Measurements from ENCODE around the gene SUCNR1.
"Not testable (repeated sequence)": the region's sequence is repeated elsewhere in the genome, so short reads cannot be mapped to it uniquely, and the experiment has no call there.

Gene SUCNR1

GRCh38 chr3:151873398-151873797, at the start of gene SUCNR1:
Gene SUCNR1, plus strand, starts transcription at chr3:151873643. Its CDS starts 6,250 bp downstream, at chr3:151879893.
- no peak for DNase-seq

- DNase-seq: no peak
Observed at GRCh38 chr3:151827816-151828215, 45.6 kb upstream of the SUCNR1 start.

GRCh38 chr3:151835751-151836525, 37.5 kb upstream of the SUCNR1 start:
- no peak for DNase-seq

- peak in 1 of 2 experiments; percentile 54 for DNase-seq
Observed at GRCh38 chr3:151837057-151837456, 36.4 kb upstream of the SUCNR1 start.

GRCh38 chr3:151838574-151839312, 34.7 kb upstream of the SUCNR1 start:
- DNase-seq: peak; percentile 42 to 86

- DNase-seq: no peak
Observed at GRCh38 chr3:151839313-151839631, 34.2 kb upstream of the SUCNR1 start.

GRCh38 chr3:151841801-151842200, 31.6 kb upstream of the SUCNR1 start:
- no peak for DNase-seq

GRCh38 chr3:151843275-151843674, 30.2 kb upstream of the SUCNR1 start:
- DNase-seq: no peak

- no peak for DNase-seq
Observed at GRCh38 chr3:151845306-151845905, 28.0 kb upstream of the SUCNR1 start.

- DNase-seq: not testable (repeated sequence)
Observed at GRCh38 chr3:151850065-151850464, 23.4 kb upstream of the SUCNR1 start.

GRCh38 chr3:151852074-151852811, 21.2 kb upstream of the SUCNR1 start:
- no peak for DNase-seq

- no peak for DNase-seq
Observed at GRCh38 chr3:151856118-151856517, 17.3 kb upstream of the SUCNR1 start.

GRCh38 chr3:151856641-151857040, 16.8 kb upstream of the SUCNR1 start:
- no peak for DNase-seq

- DNase-seq: no peak
Observed at GRCh38 chr3:151859233-151859673, 14.2 kb upstream of the SUCNR1 start.

- no peak for DNase-seq
Observed at GRCh38 chr3:151859905-151860304, 13.5 kb upstream of the SUCNR1 start.

- DNase-seq: no peak
Observed at GRCh38 chr3:151863611-151864010, 9.8 kb upstream of the SUCNR1 start.

- no peak for DNase-seq
Observed at GRCh38 chr3:151864423-151865101, 8.9 kb upstream of the SUCNR1 start.

- DNase-seq: no peak
Observed at GRCh38 chr3:151866711-151867410, 6.6 kb upstream of the SUCNR1 start.

- DNase-seq: no peak
Observed at GRCh38 chr3:151867666-151868065, 5.8 kb upstream of the SUCNR1 start.

- no peak for DNase-seq
Observed at GRCh38 chr3:151869181-151869580, 4.3 kb upstream of the SUCNR1 start.

- DNase-seq: no peak
Observed at GRCh38 chr3:151871639-151872468, 1.6 kb upstream of the SUCNR1 start.
